HG02884 (cell line): ENCODE measurements around the gene CSTB.

Experiments used
- ATAC-seq: cut with Tn5 transposase; IDR thresholded peaks from one replicate; pipeline ENCODE4 v1.9.1; 2021; ENCODE audit warnings: mild to moderate bottlenecking, moderate library complexity; ENCODE audit not compliant: unreplicated experiment

The CSTB gene

GRCh38 chr21:43752758-43753438 is 23.2 kb downstream of the CSTB start:
- ATAC-seq: no peak

- no peak for ATAC-seq
Observed at GRCh38 chr21:43751955-43752591, 24.0 kb downstream of the CSTB start.

- ATAC-seq: no peak
Observed at GRCh38 chr21:43750339-43751033, 25.6 kb downstream of the CSTB start.

GRCh38 chr21:43749651-43750262 is 26.4 kb downstream of the CSTB start:
- no peak for ATAC-seq

- no peak for ATAC-seq
Observed at GRCh38 chr21:43748622-43749021, 27.5 kb downstream of the CSTB start.

GRCh38 chr21:43745772-43746517 is 30.2 kb downstream of the CSTB start:
- no peak for ATAC-seq

- no peak for ATAC-seq
Observed at GRCh38 chr21:43744725-43745124, 31.4 kb downstream of the CSTB start.

GRCh38 chr21:43743947-43744346 is 32.2 kb downstream of the CSTB start:
- ATAC-seq: no peak

- no peak for ATAC-seq
Observed at GRCh38 chr21:43741423-43742096, 34.5 kb downstream of the CSTB start.

GRCh38 chr21:43740497-43741156 is 35.5 kb downstream of the CSTB start:
- ATAC-seq: no peak

- no peak for ATAC-seq
Observed at GRCh38 chr21:43739621-43740435, 36.3 kb downstream of the CSTB start.

- ATAC-seq: no peak
Observed at GRCh38 chr21:43737158-43737950, 38.8 kb downstream of the CSTB start.

GRCh38 chr21:43736224-43736883 is 39.8 kb downstream of the CSTB start:
- ATAC-seq: no peak

- ATAC-seq: no peak
Observed at GRCh38 chr21:43735236-43736091, 40.6 kb downstream of the CSTB start.

- no peak for ATAC-seq
Observed at GRCh38 chr21:43734928-43735229, 41.2 kb downstream of the CSTB start.

GRCh38 chr21:43734131-43734927 is 41.8 kb downstream of the CSTB start:
- no peak for ATAC-seq
